ENCODE data around the gene NR2C2AP. TPM values are rescaled to one million over a fixed set of nuclear protein-coding genes. Genes with fewer than 3 reads are reported as not detected.

Gene NR2C2AP
- total and polyA plus RNA-seq, 2 of the 4 experiments (the other 2 are of a cell fraction) = 5.4 to 9.0 TPM

GRCh38 chr19:19214159-19214490 lies 10.9 kb upstream of the NR2C2AP start:
- Histone ChIP-seq H3K36me3 (ENCODE audit: control insufficient read depth, insufficient read depth, low read length) (no peaks in the 10 kb centered on the region), H4K91ac (ENCODE audit: insufficient read depth, low read depth, low read length) (no peak overlapping the region), H3K14ac (replicated peaks; ENCODE audit: low read depth, low read length) (no peak overlapping the region), H4K5ac (ENCODE audit: low read depth, low read length) (no peak overlapping the region), H3K18ac (ENCODE audit: low read depth, low read length) (no peak overlapping the region), H2BK5ac (ENCODE audit: low read depth, low read length, poor library complexity, severe bottlenecking) (no peak overlapping the region), H3K27ac (ENCODE audit: insufficient read depth, low read length) (no peak overlapping the region), H3K9me3 (ENCODE audit: control insufficient read depth, insufficient read depth, low read length) (no peaks in the 10 kb centered on the region), H3K9ac (ENCODE audit: low read depth, low read length) (no peak overlapping the region), H4K8ac (ENCODE audit: low read depth in 2 of 2, low read length in 2 of 2) (no peak overlapping the region), H2AK9ac (replicated peaks; ENCODE audit: low read depth, low read length, poor library complexity) (no peak overlapping the region), H2BK20ac (ENCODE audit: low read depth, low read length) (no peak overlapping the region), H3K79me1 (ENCODE audit: low read depth in 1 of 2, low read length in 2 of 2) (no peaks in the 10 kb centered on the region), H2BK120ac (ENCODE audit: low read depth, low read length) (no peak overlapping the region), H3K4me3 (ENCODE audit: insufficient read depth, low read depth, low read length) (no peak overlapping the region), H3K9me1 (ENCODE audit: insufficient read depth, low read length) (0 out of 2 replicates have a peak, but pooled peaks cover 2% of the 10 kb centered on the region), H3K27me3 (ENCODE audit: control insufficient read depth, insufficient read depth, low read length) (peaks cover 29% of the 10 kb centered on the region), H3K23ac (ENCODE audit: low read depth, low read length) (no peak overlapping the region), H4K20me1 (ENCODE audit: insufficient read depth, low read length) (peaks cover 6% of the 10 kb centered on the region; the same call in 1 of the 2 replicates), H3K4ac (ENCODE audit: low read depth, low read length) (no peak overlapping the region), H2AFZ (replicated peaks; ENCODE audit: low read length, poor library complexity) (no peak overlapping the region), H2AK5ac (ENCODE audit: low read depth, low read length) (no peak overlapping the region), H2BK15ac (ENCODE audit: low read depth, low read length) (no peak overlapping the region), H3K56ac (ENCODE audit: extremely low read depth, insufficient read depth, low read length) (no peak overlapping the region), H3K4me1 (ENCODE audit: control insufficient read depth, insufficient read depth, low read length) (no peaks in the 10 kb centered on the region), H3K4me2 (ENCODE audit: low read depth, low read length) (no peak overlapping the region)
- no TSS peak for BruUV-seq (replicated peaks)
- DNase-seq (no peak), ATAC-seq (ENCODE audit: low read depth) (no peak)
- 6% methylated on average over 2 of the region's 5 CpGs; no CpG with 5 or more reads in 1 of the 2 experiments for WGBS, 2 experiments (ENCODE audit: extremely low coverage in 2 of 2, insufficient read length in 1 of 2)
- CTCF ChIA-PET = no interaction called here
- dilution Hi-C loops (cut with HindIII; ENCODE audit: low sequenced_read_pairs, unreplicated experiment) (no loop called here), in situ Hi-C loops (cut with MboI; ENCODE audit: low sequenced_read_pairs) (no loop called here), intact Hi-C loops (cut with micrococcal nuclease) (no loop called here)
- TF ChIP-seq BHLHE40 (IDR thresholded peaks at IDR 0.05; ENCODE audit: low read depth, low read length) (no peak), MXI1 (IDR thresholded peaks at IDR 0.05; ENCODE audit: borderline replicate concordance, low read depth, low read length) (no peak), CTCF (conservative IDR thresholded peaks at IDR 0.05; ENCODE audit: low read depth, low read length) (no peak), FOS (IDR thresholded peaks at IDR 0.05; ENCODE audit: low read depth, low read length) (no peak), CEBPB (IDR thresholded peaks at IDR 0.05; ENCODE audit: low read depth, low read length) (no peak), RCOR1 (IDR thresholded peaks at IDR 0.05; ENCODE audit: insufficient replicate concordance, low read length) (no peak), MAFK (IDR thresholded peaks at IDR 0.05; ENCODE audit: low read depth, low read length) (no peak), RFX5 (IDR thresholded peaks at IDR 0.05; ENCODE audit: low read depth, low read length) (no peak), MAZ (IDR thresholded peaks at IDR 0.05; ENCODE audit: borderline replicate concordance, low read depth, low read length) (no peak), USF2 (IDR thresholded peaks at IDR 0.05; ENCODE audit: low read depth, low read length) (no peak), POLR2A (IDR thresholded peaks at IDR 0.05; ENCODE audit: low read depth, low read length) (no peak), NFE2L2 (IDR thresholded peaks at IDR 0.05; ENCODE audit: low read depth, low read length) (no peak), CHD1 (IDR thresholded peaks at IDR 0.05; ENCODE audit: low read depth, low read length) (no peak), RAD21 (IDR thresholded peaks at IDR 0.05; ENCODE audit: low read length) (no peak), SMC3 (IDR thresholded peaks at IDR 0.05; ENCODE audit: low read depth, low read length) (no peak), ELK1 (IDR thresholded peaks at IDR 0.05; ENCODE audit: borderline replicate concordance, low read depth, low read length) (no peak)
- POLR2A ChIA-PET (ENCODE audit: unreplicated experiment) = no interaction called here

Data from IMR-90 (cell line).